Type B pancreatic cell (in vitro differentiated cells): ENCODE data around the gene ANTXRL. TPM values are rescaled to one million over a fixed set of nuclear protein-coding genes. Genes with fewer than 3 reads are reported as not detected.
A peak's percentile ranks its signal among the peaks of the same experiment; 100 is the strongest.

Source experiments
- DNase-seq: peaks from one replicate; pipeline ENCODE4 v3.0.0; 2021; ENCODE audit warnings: mixed read lengths; ENCODE audit not compliant: unreplicated experiment; ENCODE audit errors: extremely low spot score
- H3K27ac Mint-ChIP-seq: 2 replicates; pipeline ENCODE4 v1.8.0; 2021; ENCODE audit warnings: mild to moderate bottlenecking, mixed read lengths
- H3K27me3 Mint-ChIP-seq: 2 replicates; pipeline ENCODE4 v1.8.0; 2021; ENCODE audit warnings: mixed read lengths
- H3K36me3 Mint-ChIP-seq: 2 replicates; pipeline ENCODE4 v1.8.0; 2021; ENCODE audit warnings: mixed read lengths
- H3K4me1 Mint-ChIP-seq: one replicate; pipeline ENCODE4 v1.8.0; 2021; ENCODE audit warnings: mixed read lengths; ENCODE audit not compliant: unreplicated experiment
- H3K4me3 Mint-ChIP-seq: 2 replicates; pipeline ENCODE4 v1.8.0; 2021; ENCODE audit warnings: mild to moderate bottlenecking, mixed read lengths
- H3K9me3 Mint-ChIP-seq: 2 replicates; pipeline ENCODE4 v1.8.0; 2021; ENCODE audit warnings: mixed read lengths
- long read RNA-seq: library from polyadenylated mRNA; unstranded; transcript quantifications from one replicate; pipeline ENCODE4 v2.0.0, GENCODE V29; 2020
- total RNA-seq: library from RNA; stranded (reverse); gene quantifications from 2 replicates; pipeline ENCODE4 v1.2.1, GENCODE V29; 2021; ENCODE audit warnings: low replicate concordance
- TF ChIP-seq, protein P1 (sequence below): fragments of 200-600 bp; sonication (generic); conservative IDR thresholded peaks from 2 replicates; pipeline ENCODE4 v1.5.0; 2021; ENCODE audit warnings: antibody characterized with exemption, mild to moderate bottlenecking

The ANTXRL gene
- total RNA-seq: not detected in 2 replicates
- long read RNA-seq: 0 reads

DNA sequence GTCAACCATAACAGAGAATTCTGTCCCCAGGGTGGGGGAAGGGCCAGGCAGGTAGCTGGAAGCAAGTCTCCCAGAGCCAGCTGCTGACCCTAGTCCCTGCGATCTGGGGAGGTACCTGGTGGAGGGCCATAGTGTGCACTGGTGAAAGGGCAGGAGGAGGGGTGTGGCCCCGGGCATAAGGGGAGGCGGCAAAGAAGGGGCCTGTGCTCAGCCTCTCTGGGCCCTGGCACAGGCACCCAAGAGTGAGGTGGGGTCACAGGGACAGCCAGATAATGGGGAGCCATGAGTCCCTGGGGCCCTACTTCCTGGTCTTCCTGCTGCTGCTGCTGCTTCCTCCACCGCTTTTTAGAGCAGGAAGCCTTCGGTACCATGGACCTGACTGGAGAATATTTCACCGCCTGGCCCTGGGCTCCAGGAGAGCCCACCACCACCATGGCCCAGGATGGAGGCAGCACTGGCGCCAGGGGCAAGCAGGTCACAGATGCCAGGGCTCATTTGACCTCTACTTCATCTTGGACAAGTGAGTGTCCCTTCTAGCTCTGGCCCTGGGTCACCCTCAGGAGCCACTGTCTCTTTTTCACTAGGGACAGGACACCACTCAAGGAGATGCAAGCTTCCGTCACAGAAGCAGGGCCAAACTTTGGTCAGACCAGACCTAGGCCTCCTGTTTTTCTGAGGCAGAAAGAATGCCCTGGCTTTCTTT, at the start of gene ANTXRL:
Gene ANTXRL, plus strand, starts transcription at position 7 of the 703 bp plus-strand sequence. Its CDS starts 266 bp downstream, at position 273.
- Mint-ChIP-seq H3K9me3 (no peaks in the 10 kb centered on the region), H3K4me1 (peaks cover 16% of the 10 kb centered on the region), H3K4me3 (peak within 1 kb of the TSS; percentile 51), H3K36me3 (no peaks in the 10 kb centered on the region), H3K27me3 (peaks cover 30% of the 10 kb centered on the region), H3K27ac (no peak within 1 kb of the TSS)
- no peak for DNase-seq
- TF ChIP-seq, protein P1, sequence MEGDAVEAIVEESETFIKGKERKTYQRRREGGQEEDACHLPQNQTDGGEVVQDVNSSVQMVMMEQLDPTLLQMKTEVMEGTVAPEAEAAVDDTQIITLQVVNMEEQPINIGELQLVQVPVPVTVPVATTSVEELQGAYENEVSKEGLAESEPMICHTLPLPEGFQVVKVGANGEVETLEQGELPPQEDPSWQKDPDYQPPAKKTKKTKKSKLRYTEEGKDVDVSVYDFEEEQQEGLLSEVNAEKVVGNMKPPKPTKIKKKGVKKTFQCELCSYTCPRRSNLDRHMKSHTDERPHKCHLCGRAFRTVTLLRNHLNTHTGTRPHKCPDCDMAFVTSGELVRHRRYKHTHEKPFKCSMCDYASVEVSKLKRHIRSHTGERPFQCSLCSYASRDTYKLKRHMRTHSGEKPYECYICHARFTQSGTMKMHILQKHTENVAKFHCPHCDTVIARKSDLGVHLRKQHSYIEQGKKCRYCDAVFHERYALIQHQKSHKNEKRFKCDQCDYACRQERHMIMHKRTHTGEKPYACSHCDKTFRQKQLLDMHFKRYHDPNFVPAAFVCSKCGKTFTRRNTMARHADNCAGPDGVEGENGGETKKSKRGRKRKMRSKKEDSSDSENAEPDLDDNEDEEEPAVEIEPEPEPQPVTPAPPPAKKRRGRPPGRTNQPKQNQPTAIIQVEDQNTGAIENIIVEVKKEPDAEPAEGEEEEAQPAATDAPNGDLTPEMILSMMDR: no peak

DNA sequence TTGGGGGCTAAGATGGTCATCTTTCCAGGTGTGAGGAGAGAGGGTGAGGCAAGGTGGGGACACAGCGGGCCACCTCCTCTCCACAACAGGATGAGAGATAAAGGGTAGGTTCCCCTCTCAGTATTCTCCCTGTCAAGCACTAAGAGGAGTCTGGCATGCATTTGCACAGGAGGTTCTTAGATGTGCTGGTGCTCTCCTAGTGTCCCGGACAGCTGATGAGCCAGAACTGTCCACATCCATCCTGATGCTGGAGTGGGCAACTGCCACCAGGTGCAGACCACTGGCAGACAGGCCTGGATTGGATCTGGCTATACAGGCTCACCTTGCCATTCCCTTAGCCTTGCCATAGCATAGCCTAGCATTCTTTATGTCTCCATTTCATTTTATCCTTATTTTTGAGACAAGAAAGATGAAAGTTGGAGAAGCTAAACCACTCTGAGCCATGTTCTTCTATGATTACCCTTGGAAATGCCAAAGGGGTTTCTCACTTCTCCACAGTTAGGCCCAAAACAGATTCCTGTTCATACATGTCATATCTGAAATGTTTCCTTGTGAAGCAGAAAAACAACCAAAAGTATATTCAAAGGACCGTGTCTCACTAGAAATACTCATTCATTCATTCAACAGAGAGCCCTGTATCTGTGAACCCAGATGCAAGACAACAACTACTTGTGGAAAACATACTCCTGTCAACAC, 48.8 kb upstream of the ANTXRL start:
- TF ChIP-seq, protein P1: no peak
- Mint-ChIP-seq H3K4me3 (no peak overlapping the region), H3K4me1 (no peaks in the 10 kb centered on the region), H3K27ac (no peak overlapping the region), H3K36me3 (no peaks in the 10 kb centered on the region), H3K9me3 (peaks cover 16% of the 10 kb centered on the region), H3K27me3 (peaks cover 3% of the 10 kb centered on the region)
- DNase-seq: no peak

DNA sequence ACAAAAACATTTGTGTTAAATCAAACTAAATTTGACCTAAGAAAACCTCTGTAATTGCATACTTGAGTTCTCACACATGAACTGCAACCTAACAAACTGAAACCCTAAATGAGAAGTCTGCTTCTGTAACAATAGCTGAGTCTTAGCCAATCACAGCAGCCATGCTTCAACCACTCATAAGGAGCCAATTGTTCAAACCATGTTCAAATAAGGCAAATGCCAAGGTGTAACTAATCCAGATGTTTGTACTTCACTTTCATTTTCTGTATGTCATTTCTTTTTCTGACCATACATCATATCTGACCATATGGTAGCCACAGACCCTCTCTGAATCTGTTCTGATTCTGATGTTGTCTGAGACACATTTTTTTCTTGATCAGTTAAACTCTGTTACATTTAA, 47.5 kb upstream of the ANTXRL start:
- H3K27ac Mint-ChIP-seq: no peak overlapping the region

DNA sequence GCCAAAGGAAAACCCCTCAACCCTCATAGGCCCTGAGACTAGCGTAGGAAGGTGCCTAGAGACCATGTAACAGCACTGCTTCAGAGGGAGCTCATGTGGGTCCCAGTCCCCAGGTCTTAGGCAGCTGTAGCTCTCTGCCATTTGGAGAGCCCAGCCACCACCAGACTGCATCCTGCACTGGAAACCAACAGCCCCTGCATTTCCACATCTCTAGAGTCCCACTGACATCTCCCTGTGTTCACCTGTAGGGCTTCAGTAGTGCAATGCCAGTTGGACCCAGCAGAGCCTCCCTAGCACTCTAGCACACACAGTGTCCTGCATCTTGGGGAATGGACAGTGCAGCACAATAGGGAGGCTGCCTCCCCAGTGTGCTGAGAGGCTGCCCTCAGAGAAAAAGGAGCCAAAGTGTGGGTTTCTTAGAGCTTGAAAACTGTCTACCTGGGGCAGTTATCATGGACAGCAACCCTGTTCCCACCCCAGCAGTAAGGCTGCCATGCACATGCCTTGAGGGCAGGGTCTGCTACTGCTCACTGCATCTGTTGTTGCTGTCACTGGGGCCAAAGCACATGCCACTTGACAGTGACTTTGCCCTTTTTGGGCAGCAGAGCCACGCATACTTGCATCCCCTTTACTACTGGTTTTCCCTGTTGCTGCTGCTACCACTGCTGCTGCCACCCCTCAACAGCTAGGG, 46.7 kb upstream of the ANTXRL start:
- H3K9me3 Mint-ChIP-seq: peaks cover 17% of the 10 kb centered on the region
- peaks cover 3% of the 10 kb centered on the region for H3K27me3 Mint-ChIP-seq
- TF ChIP-seq, protein P1: no peak
- no peaks in the 10 kb centered on the region for H3K4me1 Mint-ChIP-seq
- no peaks in the 10 kb centered on the region for H3K36me3 Mint-ChIP-seq
- DNase-seq: no peak
- no peak overlapping the region for H3K4me3 Mint-ChIP-seq
- no peak overlapping the region for H3K27ac Mint-ChIP-seq

More for the DNA sequence above, 47.5 kb upstream of the ANTXRL start:
- no peaks in the 10 kb centered on the region for H3K4me1 Mint-ChIP-seq
- H3K36me3 Mint-ChIP-seq: no peaks in the 10 kb centered on the region
- H3K27me3 Mint-ChIP-seq: peaks cover 3% of the 10 kb centered on the region
- TF ChIP-seq, protein P1: no peak
- no peak overlapping the region for H3K4me3 Mint-ChIP-seq
- peaks cover 17% of the 10 kb centered on the region for H3K9me3 Mint-ChIP-seq
- DNase-seq: no peak

DNA sequence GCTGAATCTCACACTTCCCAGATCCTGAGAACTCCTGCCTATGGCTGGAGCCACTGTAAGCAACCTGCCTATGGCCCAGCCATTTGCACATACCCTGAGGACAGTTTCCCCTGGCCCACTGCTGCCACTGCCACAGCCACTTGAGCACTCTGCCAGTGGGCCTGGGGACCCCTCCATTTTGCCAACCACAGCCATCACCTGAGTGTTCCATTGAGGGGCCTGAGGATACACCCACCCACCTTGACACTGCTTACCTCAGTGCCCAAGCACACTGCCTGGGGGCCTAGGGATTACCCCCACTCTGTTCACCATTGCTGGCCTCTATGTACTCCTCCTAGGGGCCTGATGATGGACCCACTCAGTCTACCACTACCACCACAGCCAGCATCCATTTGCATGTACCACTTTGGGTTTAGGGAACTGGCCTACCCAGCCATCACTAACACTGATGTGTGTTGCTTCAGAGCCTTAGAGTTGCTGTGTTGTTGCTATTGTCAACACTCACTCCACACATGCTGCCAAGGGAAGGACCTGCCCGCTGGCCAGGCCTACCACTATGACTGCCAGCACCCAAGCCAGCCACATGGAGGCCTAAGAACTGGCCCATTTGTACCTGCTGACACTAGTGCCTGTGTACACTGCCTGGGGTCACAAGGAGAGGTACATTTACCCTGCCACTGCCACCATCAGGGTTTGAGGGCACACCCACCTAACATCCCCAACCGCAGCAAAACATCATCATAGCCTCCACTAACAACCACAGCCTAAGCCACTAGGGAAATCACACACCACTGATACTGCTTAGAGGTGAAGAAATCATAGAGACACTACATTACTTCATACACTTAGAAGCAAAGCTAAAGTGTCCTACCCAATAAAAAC, 45.9 kb upstream of the ANTXRL start:
- Mint-ChIP-seq H3K4me3 (no peak overlapping the region), H3K27ac (no peak overlapping the region), H3K4me1 (no peaks in the 10 kb centered on the region), H3K9me3 (peaks cover 17% of the 10 kb centered on the region), H3K27me3 (peaks cover 3% of the 10 kb centered on the region), H3K36me3 (no peaks in the 10 kb centered on the region)
- DNase-seq: no peak
- TF ChIP-seq, protein P1: no peak
